NCI-H345 treated with DMSO at 0.1 percent for 48 hours (cell line): ENCODE measurements around the gene UGP2.
A peak's percentile ranks its signal among the peaks of the same experiment; 100 is the strongest.
"Not testable (repeated sequence)": the region's sequence is repeated elsewhere in the genome, so short reads cannot be mapped to it uniquely, and the experiment has no call there.

Experiments used
- DNase-seq: peaks from one replicate; lab custom pipeline; 2025; ENCODE audit not compliant: unreplicated experiment; lab: John Stamatoyannopoulos, UW

UGP2 gene

GRCh38 chr2:63841254-63842022 is at the start of gene UGP2:
Gene UGP2 (plus strand): TSS chr2:63841896. CDS start chr2:63842186, 290 bp downstream.
- DNase-seq = peak; percentile 92

GRCh38 chr2:63792530-63792929 is 49.2 kb upstream of the UGP2 start:
- no peak for DNase-seq

GRCh38 chr2:63796366-63796765 is 45.3 kb upstream of the UGP2 start:
- no peak for DNase-seq

GRCh38 chr2:63796796-63797195 is 44.9 kb upstream of the UGP2 start:
- no peak for DNase-seq

GRCh38 chr2:63801455-63801854 is 40.2 kb upstream of the UGP2 start:
- no peak for DNase-seq

- DNase-seq = no peak
Observed at GRCh38 chr2:63805412-63805811, 36.3 kb upstream of the UGP2 start.

- DNase-seq = not testable (repeated sequence)
Observed at GRCh38 chr2:63808036-63808435, 33.7 kb upstream of the UGP2 start.

GRCh38 chr2:63808911-63809310 is 32.8 kb upstream of the UGP2 start:
- not testable (repeated sequence) for DNase-seq

GRCh38 chr2:63811063-63811462 is 30.6 kb upstream of the UGP2 start:
- no peak for DNase-seq

- DNase-seq = not testable (repeated sequence)
Observed at GRCh38 chr2:63811870-63812269, 29.8 kb upstream of the UGP2 start.

GRCh38 chr2:63814114-63814513 is 27.6 kb upstream of the UGP2 start:
- DNase-seq = no peak

GRCh38 chr2:63817382-63817781 is 24.3 kb upstream of the UGP2 start:
- DNase-seq = no peak

GRCh38 chr2:63818271-63818670 is 23.4 kb upstream of the UGP2 start:
- no peak for DNase-seq

- DNase-seq = no peak
Observed at GRCh38 chr2:63819256-63819655, 22.4 kb upstream of the UGP2 start.

GRCh38 chr2:63819765-63820717 is 21.7 kb upstream of the UGP2 start:
- DNase-seq = no peak

GRCh38 chr2:63820969-63821368 is 20.7 kb upstream of the UGP2 start:
- no peak for DNase-seq

- DNase-seq = no peak
Observed at GRCh38 chr2:63821396-63821795, 20.3 kb upstream of the UGP2 start.

- no peak for DNase-seq
Observed at GRCh38 chr2:63822478-63822877, 19.2 kb upstream of the UGP2 start.

- DNase-seq = no peak
Observed at GRCh38 chr2:63827749-63828148, 13.9 kb upstream of the UGP2 start.

- no peak for DNase-seq
Observed at GRCh38 chr2:63831176-63831575, 10.5 kb upstream of the UGP2 start.

- peak; percentile 75 for DNase-seq
Observed at GRCh38 chr2:63834401-63834800, 7.3 kb upstream of the UGP2 start.

GRCh38 chr2:63837036-63837594 is 4.6 kb upstream of the UGP2 start:
- DNase-seq = no peak
